ENCODE measurements around the gene TCF7. TPM values are rescaled to one million over a fixed set of nuclear protein-coding genes. Genes with fewer than 3 reads are reported as not detected.

Gene TCF7
- total RNA-seq, 5 donors from 2014 or later (not counting 1 experiment from before 2014, with no cell fraction given) = 503 to 749 (median 693) TPM

DNA sequence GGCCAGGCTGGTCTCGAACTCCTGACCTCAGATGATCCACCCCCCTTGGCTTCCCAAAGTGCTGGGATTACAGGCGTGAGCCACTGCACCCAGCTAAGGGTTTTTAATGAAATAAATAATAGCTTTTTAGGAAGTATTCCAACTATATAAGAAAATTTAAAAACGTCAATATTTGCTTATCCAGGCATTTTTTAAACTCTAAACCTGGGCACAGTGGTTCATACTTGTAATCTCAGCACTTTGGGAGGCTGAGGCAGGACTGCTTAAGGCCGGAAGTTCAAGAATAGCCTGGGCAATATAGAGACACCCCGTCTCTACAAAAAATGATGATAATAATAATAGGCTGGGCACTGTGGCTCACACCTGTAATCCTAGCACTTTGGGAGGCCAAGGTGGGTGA, 48.1 kb downstream of the TCF7 start:
- Histone ChIP-seq H3K27ac (ENCODE audit: low read length) (no peak overlapping the region), H3K4me3 (ENCODE audit: control insufficient read depth in 1 of 2, extremely low read depth in 1 of 2, low read length in 1 of 2) (no peak overlapping the region), H3K9me3 (no peaks in the 10 kb centered on the region), H3K4me1 (ENCODE audit: control insufficient read depth in 1 of 2, extremely low read depth in 1 of 2, insufficient read depth in 2 of 2, low read length in 2 of 2) (peaks cover 3 to 4% of the 10 kb centered on the region in 2 experiments), H3K27me3 (replicated peaks in 1 of 2; ENCODE audit: control insufficient read depth in 2 of 2, extremely low read depth in 1 of 2, insufficient read depth in 2 of 2, low read length in 1 of 2) (no peaks in the 10 kb centered on the region), H3K36me3 (ENCODE audit: control insufficient read depth in 2 of 2, extremely low read depth in 1 of 2, insufficient read depth in 1 of 2, low read length in 1 of 2) (peaks cover 30 to 78% of the 10 kb centered on the region in 2 donors)
- Mint-ChIP-seq H3K4me1 (peaks cover 50 to 73% (median 53%) of the 10 kb centered on the region in 3 donors), H3K27ac (no peak overlapping the region), H3K4me3 (no peak overlapping the region), H3K9me3 (no peaks in the 10 kb centered on the region), H3K36me3 (peaks cover 50% of the 10 kb centered on the region), H3K27me3 (no peaks in the 10 kb centered on the region)
- POLR2A ChIA-PET = interaction anchor here (0.6 to 2.7 kb wide), 6 partner anchors 11 to 209 kb away, joined by 3 to 10 read pairs (median 4); partner anchors contain the start of genes SKP1 (in 1 of the 2) and UBE2B (in 1 of the 2)
- ATAC-seq (replicated peaks in 1 of 4) (no peak), DNase-seq (no peak)
- CTCF ChIA-PET = interaction anchor here (0.6 to 1.4 kb wide), 4 partner anchors 13 to 191 kb away, joined by 3 read pairs; no protein-coding TSS in a partner anchor
- 100% methylated on average over 2 of the region's 5 CpGs for WGBS (ENCODE audit: insufficient coverage)

DNA sequence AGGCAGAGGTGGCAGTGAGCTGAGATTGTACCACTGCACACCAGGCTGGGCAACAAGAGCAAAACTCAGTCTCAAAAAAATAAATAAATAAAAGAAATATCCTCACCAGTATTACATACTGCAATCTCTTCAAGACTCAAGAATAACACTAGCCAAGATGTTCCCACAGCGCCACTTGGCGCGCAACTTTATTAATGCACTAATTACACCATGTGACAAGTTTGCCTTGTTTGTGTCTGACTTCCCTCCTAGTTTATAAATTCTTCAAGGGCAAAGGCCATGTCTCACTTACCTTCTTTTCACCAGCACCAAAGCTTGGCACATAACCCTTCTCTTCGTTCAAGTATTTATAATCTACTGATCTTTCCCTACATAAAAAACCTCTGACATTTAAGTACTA, 57.5 kb downstream of the TCF7 start:
- Mint-ChIP-seq H3K27ac (no peak overlapping the region), H3K36me3 (peaks cover 37% of the 10 kb centered on the region), H3K4me1 (peaks cover 66 to 77% (median 66%) of the 10 kb centered on the region in 3 donors), H3K9me3 (no peaks in the 10 kb centered on the region), H3K4me3 (peak overlapping the region in 1 of 3 donors; percentile 25), H3K27me3 (no peaks in the 10 kb centered on the region)
- POLR2A ChIA-PET = interaction anchor here (0.6 to 1.3 kb wide), 3 partner anchors 19 to 1213 kb away, joined by 3 to 4 read pairs (median 4); no protein-coding TSS in a partner anchor
- CTCF ChIA-PET = interaction anchor here in 1 of 2 donors (0.6 to 1.0 kb wide), 2 partner anchors 12 to 132 kb away, joined by 3 read pairs; no protein-coding TSS in a partner anchor
- peaks cover 8 to 60% of the 10 kb centered on the region in 2 donors for H3K36me3 ChIP-seq (ENCODE audit: control insufficient read depth in 2 of 2, extremely low read depth in 1 of 2, insufficient read depth in 1 of 2, low read length in 1 of 2)
- ATAC-seq (replicated peaks in 1 of 4) (no peak), DNase-seq (no peak)
- peaks cover 11 to 23% of the 10 kb centered on the region in 2 experiments for H3K4me1 ChIP-seq (ENCODE audit: control insufficient read depth in 1 of 2, extremely low read depth in 1 of 2, insufficient read depth in 2 of 2, low read length in 2 of 2)
- H3K27ac ChIP-seq (ENCODE audit: low read length) = no peak overlapping the region
- no peaks in the 10 kb centered on the region for H3K9me3 ChIP-seq
- no peak overlapping the region for H3K4me3 ChIP-seq (ENCODE audit: control insufficient read depth in 1 of 2, extremely low read depth in 1 of 2, low read length in 1 of 2)
- WGBS (ENCODE audit: insufficient coverage) = 86% methylated on average over 4 of the region's 4 CpGs
- no peaks in the 10 kb centered on the region for H3K27me3 ChIP-seq (replicated peaks in 1 of 2; ENCODE audit: control insufficient read depth in 2 of 2, extremely low read depth in 1 of 2, insufficient read depth in 2 of 2, low read length in 1 of 2)

DNA sequence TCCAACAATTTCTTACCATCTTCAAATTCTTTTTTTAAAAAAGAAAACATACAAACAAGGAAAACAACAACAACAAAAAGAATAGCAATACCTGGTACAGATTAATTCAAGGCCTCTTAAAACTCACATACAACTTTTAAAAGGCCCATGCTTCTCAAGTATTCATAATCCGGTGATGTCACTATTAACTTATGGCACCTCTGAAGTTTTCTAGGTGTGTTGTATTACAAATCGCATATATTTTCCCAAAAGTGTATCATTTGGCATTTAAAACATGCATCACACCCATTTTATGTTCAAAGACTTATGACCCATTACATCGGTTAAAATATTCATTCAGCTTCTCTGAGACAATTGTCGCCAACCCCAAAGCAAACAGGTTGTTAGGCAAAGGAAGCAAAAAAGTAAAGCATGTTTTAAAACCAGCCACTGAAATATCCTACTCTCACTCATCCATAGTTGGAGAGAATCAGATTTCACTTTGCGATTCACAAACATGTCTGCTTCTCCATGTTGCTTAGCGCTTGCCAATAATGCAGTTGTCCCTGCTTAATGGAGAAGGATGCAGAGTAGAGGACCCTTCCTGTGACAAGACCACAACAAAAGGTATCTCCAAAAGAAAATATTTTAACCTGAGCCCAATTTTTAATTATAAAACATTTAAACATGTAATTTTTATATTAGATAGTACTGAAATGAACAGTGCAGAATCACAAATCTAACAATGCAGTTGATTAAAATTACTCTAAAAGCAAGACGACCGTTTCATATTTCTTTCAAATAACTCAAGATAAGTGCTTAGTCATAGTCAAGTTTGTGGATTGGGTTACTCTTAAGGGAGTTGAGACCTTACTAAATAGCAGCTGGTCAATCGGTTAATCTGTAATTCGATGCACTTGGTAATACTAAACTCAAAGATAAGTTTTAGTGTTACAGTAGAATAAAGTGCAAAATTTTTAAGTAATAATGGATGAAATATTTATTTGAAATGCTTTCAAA, 60.7 kb downstream of the TCF7 start:
- Mint-ChIP-seq H3K36me3 (peaks cover 27% of the 10 kb centered on the region), H3K4me1 (peaks cover 51 to 61% (median 51%) of the 10 kb centered on the region in 3 donors)
- no CpG with 5 or more reads among the region's 10 CpGs for WGBS (ENCODE audit: insufficient coverage)

DNA sequence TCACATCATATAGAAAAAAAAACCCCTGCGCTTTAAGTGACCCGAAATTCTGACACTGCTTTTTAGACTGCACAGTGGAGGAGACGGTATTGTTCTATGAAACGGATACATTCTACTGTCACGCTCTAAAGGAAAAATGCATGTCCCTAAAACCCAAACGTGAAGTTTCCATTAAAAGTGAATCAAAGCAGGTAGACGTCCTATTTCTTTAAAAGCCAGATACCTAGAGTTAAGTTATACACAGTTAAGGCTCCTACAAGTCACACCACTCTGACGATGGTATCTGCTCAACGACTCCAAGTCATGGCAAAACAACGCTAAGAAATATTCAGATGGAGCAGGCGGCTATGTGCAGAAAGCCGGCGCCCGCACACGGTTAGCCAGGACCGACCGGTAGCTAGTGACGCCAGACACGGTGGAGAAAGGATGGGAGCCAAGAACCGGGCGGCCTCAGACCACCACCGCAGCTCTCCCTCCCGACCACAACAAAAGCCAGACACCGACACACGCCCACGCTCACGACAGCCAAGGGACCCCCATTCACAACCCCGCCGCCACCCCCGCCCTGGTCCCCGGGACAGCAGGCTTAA, 61.5 kb downstream of the TCF7 start:
- ChIA-PET CTCF (interaction anchor here in 1 of 2 donors (1.2 kb wide), 2 partner anchors 136 to 402 kb away, joined by 3 to 4 read pairs; no protein-coding TSS in a partner anchor), POLR2A (interaction anchor here (0.5 to 2.8 kb wide), 9 partner anchors 11 to 349 kb away, joined by 3 to 32 read pairs (median 4); partner anchors contain the start of gene PPP2CA (in 1 of the 2))
- H3K27ac ChIP-seq (ENCODE audit: low read length) = peak overlapping the region; percentile 96
- no peaks in the 10 kb centered on the region for H3K9me3 ChIP-seq
- peak overlapping the region; percentile 95 to 97 (median 96) for H3K4me3 Mint-ChIP-seq
- H3K4me1 ChIP-seq (ENCODE audit: control insufficient read depth in 1 of 2, extremely low read depth in 1 of 2, insufficient read depth in 2 of 2, low read length in 2 of 2) = peaks cover 19 to 26% of the 10 kb centered on the region in 2 experiments
- H3K4me3 ChIP-seq (ENCODE audit: control insufficient read depth in 1 of 2, extremely low read depth in 1 of 2, low read length in 1 of 2) = peak overlapping the region; percentile 61 to 96
- DNase-seq (peak in 4 of 35 experiments; percentile 4 to 27 (median 16)), ATAC-seq (replicated peaks in 1 of 4) (peak; percentile 1 to 25 (median 16))
- H3K36me3 Mint-ChIP-seq = peaks cover 23% of the 10 kb centered on the region
- no peaks in the 10 kb centered on the region for H3K9me3 Mint-ChIP-seq
- H3K27me3 ChIP-seq (replicated peaks in 1 of 2; ENCODE audit: control insufficient read depth in 2 of 2, extremely low read depth in 1 of 2, insufficient read depth in 2 of 2, low read length in 1 of 2) = no peaks in the 10 kb centered on the region
- no peaks in the 10 kb centered on the region for H3K27me3 Mint-ChIP-seq
- peaks cover 0 to 26% of the 10 kb centered on the region in 2 donors for H3K36me3 ChIP-seq (ENCODE audit: control insufficient read depth in 2 of 2, extremely low read depth in 1 of 2, insufficient read depth in 1 of 2, low read length in 1 of 2)
- peaks cover 42 to 52% (median 43%) of the 10 kb centered on the region in 3 donors for H3K4me1 Mint-ChIP-seq
- peak overlapping the region; percentile 96 to 97 for H3K27ac Mint-ChIP-seq
- 0% methylated on average over 18 of the region's 31 CpGs for WGBS (ENCODE audit: insufficient coverage)

More for the DNA sequence above, 60.7 kb downstream of the TCF7 start:
- Histone ChIP-seq H3K4me1 (ENCODE audit: control insufficient read depth in 1 of 2, extremely low read depth in 1 of 2, insufficient read depth in 2 of 2, low read length in 2 of 2) (peaks cover 19 to 26% of the 10 kb centered on the region in 2 experiments), H3K27me3 (replicated peaks in 1 of 2; ENCODE audit: control insufficient read depth in 2 of 2, extremely low read depth in 1 of 2, insufficient read depth in 2 of 2, low read length in 1 of 2) (no peaks in the 10 kb centered on the region), H3K4me3 (ENCODE audit: control insufficient read depth in 1 of 2, extremely low read depth in 1 of 2, low read length in 1 of 2) (peak overlapping the region; percentile 61 to 96), H3K9me3 (no peaks in the 10 kb centered on the region), H3K27ac (ENCODE audit: low read length) (peak overlapping the region; percentile 96), H3K36me3 (ENCODE audit: control insufficient read depth in 2 of 2, extremely low read depth in 1 of 2, insufficient read depth in 1 of 2, low read length in 1 of 2) (peaks cover 2 to 35% of the 10 kb centered on the region in 2 donors)
- POLR2A ChIA-PET = interaction anchor here (0.6 to 2.8 kb wide), 7 partner anchors 19 to 419 kb away, joined by 3 to 32 read pairs (median 4); partner anchors contain the start of gene PPP2CA (in 1 of the 2)
- DNase-seq (no peak), ATAC-seq (replicated peaks in 1 of 4) (no peak)
- Mint-ChIP-seq H3K27me3 (no peaks in the 10 kb centered on the region), H3K27ac (peak overlapping the region; percentile 34 to 36), H3K9me3 (no peaks in the 10 kb centered on the region), H3K4me3 (peak overlapping the region; percentile 95 to 97 (median 96))
- CTCF ChIA-PET = interaction anchor here in 1 of 2 donors (1.0 kb wide), 1 partner anchor 135 kb away, joined by 3 read pairs; no protein-coding TSS in a partner anchor

DNA sequence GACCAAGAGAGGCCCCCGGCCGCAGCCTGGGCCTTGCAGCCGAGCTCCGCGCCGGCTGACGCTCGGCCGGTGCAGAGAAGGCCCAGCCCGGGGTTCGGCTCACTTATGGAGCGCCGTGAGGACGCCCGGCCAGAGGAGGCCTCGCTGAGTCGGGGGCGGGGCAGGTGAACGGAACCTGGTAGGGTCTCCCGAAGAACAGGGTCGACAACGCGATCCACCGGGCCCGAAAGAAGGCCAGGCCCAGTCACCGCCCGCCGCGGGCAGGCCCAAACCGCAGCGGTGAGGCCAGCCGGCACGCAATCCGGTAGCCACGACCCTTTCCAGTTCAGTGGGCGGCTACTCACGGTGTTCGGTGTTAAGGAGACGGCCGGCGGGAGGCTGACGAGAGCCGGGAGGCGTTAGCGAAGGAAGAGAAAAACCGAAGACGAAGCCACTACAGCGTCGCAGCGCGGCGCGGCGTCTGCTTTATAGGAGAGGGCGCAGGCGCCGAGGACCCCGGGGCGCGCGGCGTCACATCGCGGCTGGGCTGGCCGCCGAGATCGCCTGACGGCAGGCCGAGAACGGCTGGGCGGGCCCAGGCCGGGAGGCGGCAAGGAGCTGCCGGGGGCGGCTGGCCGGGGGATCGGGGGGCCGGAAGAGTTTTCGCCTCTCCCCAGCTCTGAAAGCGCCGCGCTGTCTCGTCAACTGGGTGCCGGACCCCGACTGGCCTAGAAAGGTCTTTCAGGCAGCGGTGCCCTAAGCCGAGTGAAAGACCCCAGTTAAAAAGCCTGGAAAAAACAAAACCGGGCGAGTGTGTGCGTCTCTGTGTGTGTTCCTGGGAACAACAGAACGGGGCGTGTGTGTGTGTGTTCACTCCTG, 62.3 kb downstream of the TCF7 start, which contains the start of gene SKP1:
SKP1 (minus strand) TSS at position 440 of the 858 bp plus-strand sequence. CDS start 2,928 bp downstream, outside the sequence.
- ATAC-seq (replicated peaks in 1 of 4) (peak; percentile 84 to 94 (median 87)), DNase-seq (peak; percentile 73 to 93 (median 84))
- peaks cover 16% of the 10 kb centered on the region for H3K36me3 Mint-ChIP-seq
- Histone ChIP-seq H3K36me3 (ENCODE audit: control insufficient read depth in 2 of 2, extremely low read depth in 1 of 2, insufficient read depth in 1 of 2, low read length in 1 of 2) (peaks cover 0 to 19% of the 10 kb centered on the region in 2 donors), H3K27ac (ENCODE audit: low read length) (peak within 1 kb of the TSS; percentile 96), H3K9me3 (no peaks in the 10 kb centered on the region), H3K4me1 (ENCODE audit: control insufficient read depth in 1 of 2, extremely low read depth in 1 of 2, insufficient read depth in 2 of 2, low read length in 2 of 2) (peaks cover 17 to 26% of the 10 kb centered on the region in 2 experiments), H3K4me3 (ENCODE audit: control insufficient read depth in 1 of 2, extremely low read depth in 1 of 2, low read length in 1 of 2) (peak within 1 kb of the TSS; percentile 61 to 96), H3K27me3 (replicated peaks in 1 of 2; ENCODE audit: control insufficient read depth in 2 of 2, extremely low read depth in 1 of 2, insufficient read depth in 2 of 2, low read length in 1 of 2) (no peaks in the 10 kb centered on the region)
- H3K27ac Mint-ChIP-seq = peak within 1 kb of the TSS; percentile 96 to 97
- under 1% methylated on average over 92 of the region's 92 CpGs for WGBS (ENCODE audit: insufficient coverage)
- H3K27me3 Mint-ChIP-seq = no peaks in the 10 kb centered on the region
- POLR2A ChIA-PET = interaction anchor here (0.5 to 2.8 kb wide), 25 partner anchors 12 to 348 kb away, joined by 3 to 32 read pairs (median 4); partner anchors contain the start of genes PPP2CA (in 1 of the 2) and TCF7 (in 1 of the 2)
- peaks cover 36 to 45% (median 36%) of the 10 kb centered on the region in 3 donors for H3K4me1 Mint-ChIP-seq
- no peaks in the 10 kb centered on the region for H3K9me3 Mint-ChIP-seq
- CTCF ChIA-PET = interaction anchor here (0.5 to 1.5 kb wide), 13 partner anchors 10 to 1379 kb away, joined by 3 to 7 read pairs (median 4); no protein-coding TSS in a partner anchor
- H3K4me3 Mint-ChIP-seq = peak within 1 kb of the TSS; percentile 95 to 97 (median 96)
